IPS-NIHi11 (cell line): ENCODE measurements around the gene CAMK1D.
"Not testable (repeated sequence)": the region's sequence is repeated elsewhere in the genome, so short reads cannot be mapped to it uniquely, and the experiment has no call there.

ENCODE experiments used
- DNase-seq: peaks from one replicate; pipeline ENCODE4 v3.0.0; 2012; ENCODE audit warnings: mixed read lengths, low spot score

The CAMK1D gene

DNA sequence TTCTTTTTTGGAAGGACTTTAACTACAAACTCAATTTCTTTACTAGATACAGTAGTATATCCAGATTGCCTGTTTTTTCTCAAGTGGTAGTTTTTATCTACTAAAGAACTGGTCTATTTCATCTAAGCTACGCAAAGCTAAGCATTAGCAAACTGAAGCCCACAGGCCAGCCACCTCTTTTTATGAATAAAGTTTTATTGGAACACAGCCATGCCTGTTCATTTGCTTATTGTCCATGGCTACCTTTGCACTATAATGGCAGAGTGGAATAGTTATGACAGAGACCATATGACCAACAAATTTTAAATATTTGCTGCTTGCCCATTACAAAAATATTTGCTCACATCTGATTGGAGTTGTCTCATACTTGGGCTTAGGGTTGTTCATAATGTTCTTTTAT is 168.7 kb downstream of the CAMK1D start:
- no peak for DNase-seq

DNA sequence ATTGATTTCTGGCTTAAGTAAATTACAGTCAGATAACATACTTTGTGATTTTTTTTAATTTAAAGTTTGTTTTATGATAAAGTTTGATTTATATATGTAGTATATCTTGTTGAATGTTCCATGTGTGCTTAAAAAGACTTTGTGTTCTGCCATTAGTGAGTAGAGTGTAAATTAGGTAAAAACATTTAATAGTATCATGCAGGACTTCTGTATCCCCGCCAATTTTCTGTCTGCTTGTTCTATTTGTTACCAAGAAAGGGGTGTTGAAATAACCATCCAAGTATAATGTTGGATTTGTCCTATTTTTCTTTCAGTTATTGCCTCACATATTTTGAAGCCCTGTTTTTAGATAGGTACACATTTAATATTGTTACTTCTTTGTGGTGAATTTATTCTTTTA is 172.1 kb downstream of the CAMK1D start:
- DNase-seq: no peak

DNA sequence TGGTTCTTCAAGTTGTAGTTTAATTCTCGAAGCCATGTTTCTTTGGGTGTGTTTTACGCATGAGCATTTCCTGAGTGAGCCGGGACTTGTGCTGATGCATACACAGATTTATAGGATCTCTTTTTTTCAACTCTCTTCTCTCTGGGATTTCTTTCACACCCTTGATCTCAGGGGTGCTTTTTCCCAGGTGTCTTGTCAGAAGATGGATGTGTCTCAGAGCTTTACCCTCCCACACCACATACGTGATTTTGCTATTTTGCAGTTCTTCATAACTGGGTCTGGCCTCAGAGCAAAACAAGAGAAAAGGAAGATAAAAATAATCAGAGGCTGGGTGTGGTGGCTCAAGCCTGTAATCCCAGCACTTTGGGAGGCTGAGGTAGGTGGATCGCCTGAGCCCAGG is 177.0 kb downstream of the CAMK1D start:
- DNase-seq: no peak

DNA sequence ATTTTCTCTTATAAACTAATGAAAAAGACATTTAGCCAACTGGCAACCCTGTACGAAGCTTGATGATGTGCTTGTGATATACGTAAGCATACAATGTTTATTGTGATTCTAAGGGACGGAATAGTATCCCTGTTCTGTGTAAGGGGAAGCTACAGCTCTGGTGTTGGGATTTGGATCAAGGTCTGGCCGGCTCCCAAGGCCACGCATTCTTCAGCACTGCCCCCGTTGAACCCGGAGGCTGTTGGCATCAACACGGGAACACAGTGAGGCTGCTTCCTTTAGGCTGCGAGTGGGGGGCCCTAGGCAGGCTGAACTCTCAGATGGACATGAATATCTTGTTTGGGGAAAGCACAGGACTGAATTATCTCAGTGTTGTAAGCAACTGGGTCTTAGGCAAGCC is 180.6 kb downstream of the CAMK1D start:
- no peak for DNase-seq

DNA sequence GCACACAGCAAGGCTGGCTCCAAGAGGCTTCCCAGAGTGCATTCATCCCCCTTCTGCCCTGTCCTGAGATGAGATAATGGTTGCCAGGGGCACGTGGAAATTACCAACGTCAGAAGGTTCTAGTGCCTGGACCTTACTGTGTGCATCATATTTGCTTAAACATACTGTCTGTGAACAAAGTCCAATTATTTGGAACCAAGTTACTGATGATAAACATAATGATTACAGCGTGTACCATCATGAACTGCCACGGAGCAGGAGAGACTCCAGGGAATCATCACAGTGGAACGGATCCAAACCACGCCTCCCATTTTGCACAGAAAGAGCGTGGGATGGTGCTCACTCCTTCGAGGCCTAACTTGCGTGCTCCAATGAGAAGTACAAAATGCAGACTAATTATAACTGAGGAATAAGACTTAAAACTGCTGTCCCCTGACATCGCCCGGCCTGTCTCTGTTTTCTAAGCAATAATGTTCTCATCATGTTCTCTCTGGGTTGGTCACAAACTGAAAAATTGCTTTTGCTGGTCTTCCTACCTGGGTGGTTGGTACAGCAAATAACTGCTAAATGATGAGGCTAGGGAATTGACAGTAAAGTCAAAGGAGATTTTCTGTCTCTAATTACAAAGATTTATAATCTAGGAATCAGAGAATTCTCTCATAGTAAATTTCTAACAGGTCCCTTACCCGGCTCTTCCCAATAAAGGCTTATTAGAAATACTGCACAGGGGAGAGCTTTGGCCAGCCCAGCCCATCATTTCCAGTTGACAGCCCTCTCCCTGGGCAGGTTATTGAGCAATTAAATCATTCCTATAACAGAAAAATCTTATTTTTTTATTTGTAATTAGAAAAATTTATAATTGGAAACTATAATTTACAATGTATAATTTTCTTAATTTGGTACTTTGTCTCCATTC is 182.2 kb downstream of the CAMK1D start:
- DNase-seq: no peak

DNA sequence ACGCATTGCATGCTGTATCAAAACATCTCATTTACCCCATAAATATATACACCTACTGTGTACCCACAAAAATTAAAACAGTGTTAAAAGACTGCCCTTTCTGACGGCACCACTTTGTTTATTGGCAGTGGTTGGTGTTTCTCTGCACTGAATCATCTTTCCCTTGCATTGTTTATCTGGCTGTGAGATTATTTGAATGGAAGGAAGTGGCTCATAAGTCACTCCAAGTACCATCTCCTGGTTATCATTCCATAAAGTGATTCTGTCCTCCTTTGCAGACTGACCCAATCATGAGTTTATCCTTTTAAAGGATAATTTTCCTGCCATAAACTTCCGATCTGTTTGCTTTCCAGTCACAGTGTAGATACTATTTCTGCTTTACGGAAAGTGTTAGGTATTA is 183.8 kb downstream of the CAMK1D start:
- DNase-seq: no peak

DNA sequence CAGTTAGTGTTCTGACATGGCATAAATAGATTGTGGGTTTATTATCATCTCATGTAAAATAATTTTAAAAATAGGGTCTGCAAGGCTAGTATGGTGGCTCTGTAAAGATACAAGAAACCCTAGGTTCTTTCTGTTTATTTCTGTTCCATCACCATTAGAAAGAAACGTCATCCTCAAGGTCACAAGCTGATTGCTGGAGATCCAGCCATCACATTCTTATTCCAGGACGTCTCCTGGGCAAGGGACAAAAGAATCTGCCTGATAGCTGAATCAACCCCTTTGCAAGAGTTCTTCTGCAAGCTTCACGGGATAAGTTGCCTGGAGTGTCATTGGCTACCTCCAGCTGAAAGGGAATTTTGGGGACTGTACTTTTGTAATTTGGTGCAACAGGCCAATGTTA is 184.4 kb downstream of the CAMK1D start:
- no peak for DNase-seq

DNA sequence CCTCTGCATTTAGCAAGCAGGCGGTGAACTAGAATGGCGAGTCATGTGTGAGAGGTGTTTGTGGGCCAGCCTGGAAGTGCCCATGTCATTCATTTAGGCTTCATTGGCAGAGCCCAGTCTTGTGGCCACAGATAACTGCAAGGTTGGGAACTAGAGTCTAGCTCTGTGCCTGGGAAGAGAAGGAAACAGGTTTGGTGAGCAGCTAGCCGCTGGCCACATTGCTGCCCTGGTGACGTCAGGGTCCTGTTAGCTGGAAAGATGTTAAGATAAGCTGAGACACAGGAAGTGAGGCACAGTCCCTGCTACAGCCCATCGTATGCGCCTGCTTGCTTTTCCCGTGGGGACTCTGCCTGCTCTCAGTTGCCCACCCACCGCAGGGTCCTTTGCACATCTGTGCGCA is 185.5 kb downstream of the CAMK1D start:
- DNase-seq: no peak

DNA sequence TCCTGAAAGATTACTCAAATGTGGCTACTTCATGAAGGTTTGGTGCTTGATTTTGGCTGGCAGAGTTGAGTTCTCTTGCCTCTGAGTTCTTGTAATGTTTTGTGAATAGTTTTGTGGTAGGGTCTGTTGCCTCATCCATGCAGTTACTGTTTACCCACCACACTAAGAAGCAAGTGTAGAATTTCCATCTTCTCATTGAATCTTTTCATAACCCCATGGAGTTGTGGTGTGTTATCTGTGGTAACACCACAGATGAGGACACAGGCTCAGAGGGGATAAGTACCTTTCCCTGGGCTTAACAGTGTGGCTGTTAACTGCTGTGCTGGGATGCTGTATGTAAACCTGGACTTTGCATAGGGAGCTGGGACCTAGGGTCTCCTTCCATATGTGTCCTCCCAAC is 186.3 kb downstream of the CAMK1D start:
- no peak for DNase-seq

DNA sequence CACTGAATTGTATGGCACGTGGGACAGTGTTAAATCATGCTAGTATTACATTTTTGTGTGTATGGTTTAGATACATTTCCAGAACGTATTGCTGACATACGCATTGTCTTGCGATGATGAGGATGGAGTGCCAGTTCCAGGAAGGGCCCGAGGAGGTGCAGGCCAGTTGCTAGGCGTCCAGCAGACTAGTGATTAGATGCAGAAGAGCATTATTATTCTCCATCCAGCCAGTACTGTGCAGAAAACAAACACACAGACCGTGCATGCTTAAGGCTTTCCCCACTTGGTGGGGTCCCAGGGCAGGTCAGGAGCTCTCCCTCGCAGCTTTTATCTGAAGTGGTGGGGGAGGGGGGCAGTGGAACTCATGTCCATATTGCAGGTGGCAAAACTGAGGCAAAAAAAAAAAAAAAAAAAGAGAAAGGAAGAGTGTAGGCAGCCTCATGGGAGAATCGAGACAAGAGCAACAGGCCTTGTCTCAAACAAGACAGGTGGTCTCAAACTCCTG is 189.2 kb downstream of the CAMK1D start:
- no peak for DNase-seq

DNA sequence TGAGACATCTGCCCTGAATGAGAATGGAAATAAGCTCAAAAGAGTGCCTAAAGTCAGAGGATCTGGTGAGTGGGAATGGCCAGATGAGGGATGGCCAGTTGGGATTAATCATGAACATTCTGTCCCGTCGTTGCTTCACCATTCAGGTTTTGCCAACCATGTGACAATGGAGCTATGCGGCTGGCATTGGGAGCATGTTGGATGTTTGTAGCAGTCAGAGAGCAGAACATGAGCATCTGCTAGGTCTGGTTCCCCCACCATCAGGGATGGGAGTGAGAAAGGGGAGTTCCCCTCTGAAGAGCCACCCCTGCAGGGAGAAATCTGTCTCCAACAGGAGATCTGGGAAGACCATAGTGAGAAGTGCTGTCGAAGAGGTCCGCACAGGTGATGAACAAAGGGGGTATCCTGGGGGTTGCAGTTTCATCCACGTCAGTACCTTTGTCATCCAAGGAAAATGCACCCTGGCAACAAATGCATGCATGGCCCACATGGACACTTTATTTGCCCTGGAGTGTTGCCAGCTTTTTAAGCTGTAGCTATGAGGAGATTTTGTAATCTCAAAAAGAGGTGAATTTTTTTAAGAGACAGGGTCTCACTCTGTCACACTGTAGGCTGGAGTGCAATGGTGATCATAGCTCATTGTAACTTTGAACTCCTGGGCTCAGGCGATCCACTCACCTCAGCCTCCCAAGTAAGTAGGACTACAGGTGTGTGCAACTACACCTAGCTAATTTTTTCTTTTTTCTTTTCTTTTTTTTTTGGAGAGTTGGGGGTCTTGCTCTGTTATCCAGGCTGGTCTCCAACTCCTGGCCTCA is 190.2 kb downstream of the CAMK1D start:
- DNase-seq: no peak

DNA sequence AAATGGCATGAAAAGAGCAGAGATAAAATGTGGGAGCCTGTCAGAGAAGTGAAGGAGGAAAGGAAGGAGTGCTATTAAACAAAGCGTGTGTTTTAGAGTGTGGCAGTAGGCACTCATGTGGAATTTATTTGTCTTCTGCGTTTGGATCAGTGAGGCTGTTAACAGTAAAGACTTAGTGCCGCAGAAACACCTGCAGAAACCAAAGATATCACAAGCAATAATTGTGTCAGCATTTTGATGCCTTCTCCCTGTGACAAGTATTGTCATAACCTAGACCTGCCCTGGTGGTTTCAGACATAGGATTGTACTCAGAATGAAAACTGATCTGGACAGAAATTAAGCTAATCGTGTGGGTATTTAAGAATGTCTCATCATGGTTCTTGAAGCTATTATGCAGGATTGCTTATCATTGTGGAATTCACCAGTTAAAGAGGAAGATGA is 191.0 kb downstream of the CAMK1D start:
- DNase-seq: no peak

DNA sequence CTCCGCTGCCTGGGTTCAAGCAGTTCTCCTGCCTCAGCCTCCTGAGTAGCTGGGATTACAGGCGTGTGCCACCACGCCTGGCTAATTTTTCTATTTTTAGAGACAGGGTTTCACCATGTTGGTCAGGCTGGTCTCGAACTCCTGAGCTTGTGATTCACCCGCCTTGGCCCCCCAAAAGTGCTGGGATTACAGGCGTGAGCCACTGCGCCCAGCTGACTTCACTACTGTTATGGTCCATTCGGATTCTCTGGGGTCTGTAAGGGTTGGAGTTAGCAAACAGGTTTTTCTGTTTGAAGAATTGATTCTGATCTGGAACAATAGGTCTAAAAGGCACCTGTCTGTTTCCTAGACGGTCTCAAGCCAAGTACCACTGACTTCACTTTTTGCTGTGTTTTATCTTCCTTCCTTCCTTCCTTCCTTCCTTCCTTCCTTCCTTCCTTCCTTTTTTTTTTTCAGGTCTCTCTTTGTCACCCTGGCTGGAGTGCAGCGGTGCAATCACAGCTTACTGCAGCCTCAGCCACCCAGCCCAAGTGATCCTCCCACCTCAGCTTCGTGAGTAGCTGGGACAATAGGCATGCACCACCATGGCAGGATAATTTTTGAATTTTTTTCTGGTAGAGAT is 192.2 kb downstream of the CAMK1D start:
- DNase-seq: no peak

DNA sequence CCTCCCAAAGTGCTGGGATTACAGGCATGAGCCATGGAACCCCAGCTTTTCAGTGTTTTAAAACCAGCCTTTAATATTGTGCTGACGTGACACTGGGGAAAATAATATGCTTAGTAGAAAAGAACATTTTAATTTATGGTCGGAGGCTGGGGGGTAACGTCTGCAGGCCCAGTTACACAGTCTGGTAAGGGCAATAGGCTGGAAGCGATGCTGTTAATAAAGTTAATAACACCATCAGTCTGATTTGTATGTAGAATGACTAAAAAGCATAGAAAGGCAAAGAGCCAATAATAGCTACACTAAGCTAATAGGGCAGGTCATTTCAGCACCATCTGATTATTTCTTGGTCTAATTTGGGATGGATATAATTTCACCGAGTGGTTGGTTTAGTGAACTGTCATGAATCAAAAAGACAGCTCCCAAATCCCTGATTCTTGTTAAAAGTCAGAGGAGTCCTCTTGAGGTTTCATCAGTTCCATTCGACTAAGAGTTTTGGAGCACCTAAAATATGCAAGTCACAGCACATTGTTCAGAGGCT is 192.9 kb downstream of the CAMK1D start:
- DNase-seq: no peak

DNA sequence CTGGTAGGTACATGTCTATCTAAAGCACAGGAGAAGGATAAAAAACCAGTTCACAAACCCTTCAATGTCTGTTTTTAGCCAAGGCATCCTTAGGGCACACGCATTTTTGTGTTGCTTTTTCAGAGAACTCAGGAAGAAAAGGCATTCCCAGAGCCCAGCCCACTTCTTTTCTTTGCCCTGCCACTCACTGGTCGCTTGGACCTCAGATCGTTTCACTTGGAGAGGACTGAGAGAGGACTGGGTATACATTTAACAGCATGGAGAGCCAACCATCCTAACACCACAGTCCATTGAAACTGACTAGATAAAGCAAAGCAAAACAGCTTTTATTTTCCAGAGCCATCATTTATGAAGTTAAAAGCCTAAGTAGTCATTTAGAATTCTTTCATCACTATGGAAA is 194.2 kb downstream of the CAMK1D start:
- DNase-seq: peak; percentile 33

DNA sequence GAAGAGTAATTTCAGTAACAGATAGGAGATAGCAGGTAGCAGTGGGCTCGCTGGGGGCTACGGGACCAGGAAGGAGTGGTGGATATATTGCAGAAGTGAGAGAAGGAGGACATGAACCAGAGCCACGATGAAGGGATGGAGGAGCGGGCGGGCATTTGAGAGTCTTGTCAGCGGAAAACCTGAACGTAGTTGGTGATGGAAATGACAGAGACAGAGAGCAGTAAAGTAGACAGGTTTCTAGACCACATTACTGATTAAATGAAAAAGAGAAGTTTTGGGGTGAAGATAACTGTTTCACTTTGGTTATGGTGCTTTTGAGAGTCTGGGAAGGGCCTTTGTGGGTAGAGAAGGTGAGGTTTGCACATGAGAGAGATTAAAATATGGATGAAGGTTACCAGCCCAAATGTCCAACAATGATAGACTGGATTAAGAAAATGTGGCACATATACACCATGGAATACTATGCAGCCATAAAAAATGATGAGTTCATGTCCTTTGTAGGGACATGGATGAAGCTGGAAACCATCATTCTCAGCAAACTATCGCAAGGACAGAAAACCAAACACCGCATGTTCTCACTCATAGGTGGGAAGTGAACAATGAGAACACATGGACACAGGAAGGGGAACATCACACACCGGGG is 196.9 kb downstream of the CAMK1D start:
- DNase-seq: not testable (repeated sequence)

DNA sequence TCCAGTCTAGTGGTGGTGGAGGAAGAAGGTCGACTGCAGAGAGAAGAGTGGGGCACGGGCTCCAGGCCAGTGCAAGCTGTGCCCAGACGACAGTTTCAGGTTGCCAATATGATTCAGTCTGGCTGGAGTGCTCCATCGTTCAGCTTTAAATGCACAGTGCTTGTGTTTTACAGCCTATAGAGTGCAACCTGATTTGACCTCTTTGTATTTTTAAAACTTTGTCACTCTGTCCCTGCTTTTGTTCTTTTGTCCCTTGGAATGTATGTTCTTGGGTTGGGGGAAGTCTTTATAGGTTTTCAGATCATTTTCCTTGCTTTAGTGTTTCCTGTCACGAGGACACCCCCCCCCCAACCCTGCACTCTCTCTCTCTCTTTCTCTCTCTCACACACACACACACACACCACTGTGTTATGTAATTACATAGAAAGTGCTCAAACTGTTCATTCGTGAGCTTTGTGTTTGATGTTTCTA is 198.0 kb downstream of the CAMK1D start:
- DNase-seq: no peak

DNA sequence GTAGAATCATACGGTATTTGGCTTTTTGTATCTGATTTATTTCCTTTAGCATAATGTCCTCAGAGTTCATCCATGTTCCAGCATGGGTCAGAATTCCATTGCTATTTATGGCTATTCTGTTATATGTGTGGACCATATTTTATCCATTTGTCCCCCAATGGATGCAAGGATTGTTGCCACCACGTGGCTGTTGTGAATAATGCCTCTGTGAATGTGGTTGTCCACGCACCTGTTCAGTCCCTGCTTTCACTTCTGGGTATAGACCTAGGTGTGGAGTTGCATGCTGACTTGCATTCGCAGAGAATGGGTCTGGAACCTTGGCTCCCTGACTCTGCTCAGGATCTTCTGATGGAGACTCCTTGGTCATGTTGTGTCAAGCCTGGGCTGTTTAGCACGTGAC is 199.9 kb downstream of the CAMK1D start:
- no peak for DNase-seq

DNA sequence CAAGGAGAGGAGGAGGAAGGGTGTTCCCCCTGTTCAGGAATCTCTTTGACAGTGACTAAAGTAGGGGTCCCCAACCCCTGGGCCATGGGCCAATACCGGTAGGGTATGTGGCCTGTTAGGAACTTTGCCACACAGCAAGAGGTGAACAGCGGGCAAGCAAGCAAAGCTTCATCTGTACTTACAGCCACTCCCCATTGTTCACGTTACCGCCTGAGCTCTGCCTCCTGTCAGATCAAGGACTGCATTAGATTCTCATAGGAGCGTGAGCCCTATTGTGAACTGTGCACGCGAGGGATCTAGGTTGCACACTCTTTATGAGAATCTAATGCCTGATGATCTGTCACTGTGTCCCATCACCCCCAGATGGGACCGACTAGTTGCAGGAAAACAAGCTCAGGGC is 201.6 kb downstream of the CAMK1D start:
- no peak for DNase-seq

DNA sequence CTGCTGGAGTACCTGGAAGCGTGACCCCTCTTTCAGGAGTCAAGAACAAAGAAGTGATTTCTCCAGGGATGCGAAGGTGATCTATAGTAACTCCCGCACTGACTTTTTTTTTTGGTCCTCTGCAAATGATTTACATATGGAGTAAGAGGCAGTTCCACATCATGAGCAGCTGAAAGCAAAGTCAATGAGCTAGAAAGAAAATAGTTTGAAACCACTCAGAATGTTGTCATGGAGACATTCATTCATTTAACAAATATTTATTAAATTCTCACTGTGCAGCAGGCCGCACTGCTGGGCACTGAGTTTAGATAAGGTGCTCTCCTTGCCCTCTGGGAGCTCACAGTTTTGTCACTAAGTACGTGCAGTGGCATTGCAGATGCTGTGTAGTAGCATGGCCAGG is 206.7 kb downstream of the CAMK1D start:
- no peak for DNase-seq

DNA sequence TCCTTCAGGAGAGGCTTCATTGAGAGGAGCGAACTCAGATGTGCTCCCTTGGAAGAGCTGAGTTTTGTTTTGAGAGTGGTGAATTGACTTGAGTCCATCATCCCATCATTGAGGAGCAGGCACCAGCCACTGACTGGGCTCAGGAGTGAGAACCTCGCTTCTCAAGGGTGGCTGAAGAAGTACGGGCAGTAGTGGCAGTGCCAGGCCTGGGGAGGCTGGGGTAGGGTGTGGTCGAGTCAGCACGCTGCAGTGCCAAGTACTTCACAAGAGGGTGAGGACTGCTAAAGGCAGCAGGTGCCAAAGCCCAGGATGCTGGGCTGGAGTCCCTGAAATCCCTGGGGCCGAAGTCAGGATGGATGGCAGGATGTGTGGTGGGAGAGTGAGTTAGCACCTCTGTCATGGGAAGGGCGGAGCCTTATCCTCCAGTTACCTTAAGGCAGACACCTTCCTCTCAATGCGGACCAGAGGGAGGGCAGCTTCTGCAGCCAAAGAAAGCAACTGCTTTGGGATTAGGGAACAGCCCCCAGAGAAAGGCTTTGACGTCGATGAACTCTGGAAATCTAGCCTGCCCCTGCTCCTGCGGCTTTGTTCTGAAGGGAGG is 210.3 kb downstream of the CAMK1D start:
- DNase-seq: no peak
